Measurements from ENCODE around the gene ICOSLG. TPM values are rescaled to one million over a fixed set of nuclear protein-coding genes. Genes with fewer than 3 reads are reported as not detected.

Gene ICOSLG
- polyA plus RNA-seq, 1 experiment: 1.3 TPM

GRCh38 chr21:44269090-44269489, 28.3 kb upstream of the ICOSLG start:
- Histone ChIP-seq H3K27me3 (ENCODE audit: control insufficient read depth, insufficient read depth, low read length) (no peaks in the 10 kb centered on the region), H3K4me3 (ENCODE audit: low read depth, low read length) (no peak overlapping the region), H3K36me3 (ENCODE audit: control insufficient read depth, insufficient read depth, low read length) (no peaks in the 10 kb centered on the region)
- ChIA-PET POLR2A (no interaction called here), CTCF (interaction anchor here (1.4 to 1.5 kb wide), 3 partner anchors 10 to 29 kb away, joined by 3 to 5 read pairs (median 3); no protein-coding TSS in a partner anchor)
- no peak for TF ChIP-seq CTCF (IDR thresholded peaks at IDR 0.05; ENCODE audit: insufficient read depth, low read depth, low read length)
- no peak for DNase-seq (ENCODE audit: low read depth)

- Histone ChIP-seq H3K4me3 (ENCODE audit: low read depth, low read length) (no peak overlapping the region), H3K27me3 (ENCODE audit: control insufficient read depth, insufficient read depth, low read length) (no peaks in the 10 kb centered on the region), H3K36me3 (ENCODE audit: control insufficient read depth, insufficient read depth, low read length) (no peaks in the 10 kb centered on the region)
- DNase-seq (ENCODE audit: low read depth): no peak
- ChIA-PET POLR2A (no interaction called here), CTCF (interaction anchor here (1.4 to 1.5 kb wide), 2 partner anchors 9 to 30 kb away, joined by 3 to 5 read pairs; no protein-coding TSS in a partner anchor)
- TF ChIP-seq CTCF (IDR thresholded peaks at IDR 0.05; ENCODE audit: insufficient read depth, low read depth, low read length): 0 out of 2 replicates have a peak, but pooled peaks have one; percentile 25
These were observed 27.0 kb upstream of the ICOSLG start for GRCh38 chr21:44267655-44268142.

GRCh38 chr21:44265734-44266270, 25.1 kb upstream of the ICOSLG start:
- no peak for TF ChIP-seq CTCF (IDR thresholded peaks at IDR 0.05; ENCODE audit: insufficient read depth, low read depth, low read length)
- Histone ChIP-seq H3K4me3 (ENCODE audit: low read depth, low read length) (no peak overlapping the region), H3K27me3 (ENCODE audit: control insufficient read depth, insufficient read depth, low read length) (no peaks in the 10 kb centered on the region), H3K36me3 (ENCODE audit: control insufficient read depth, insufficient read depth, low read length) (no peaks in the 10 kb centered on the region)
- ChIA-PET CTCF (no interaction called here), POLR2A (no interaction called here)
- DNase-seq (ENCODE audit: low read depth): no peak

GRCh38 chr21:44263768-44264167, 23.0 kb upstream of the ICOSLG start:
- POLR2A ChIA-PET: no interaction called here
- Histone ChIP-seq H3K27me3 (ENCODE audit: control insufficient read depth, insufficient read depth, low read length) (no peaks in the 10 kb centered on the region), H3K4me3 (ENCODE audit: low read depth, low read length) (no peak overlapping the region), H3K36me3 (ENCODE audit: control insufficient read depth, insufficient read depth, low read length) (no peaks in the 10 kb centered on the region)
- no peak for DNase-seq (ENCODE audit: low read depth)
- CTCF ChIA-PET: no interaction called here
- TF ChIP-seq CTCF (IDR thresholded peaks at IDR 0.05; ENCODE audit: insufficient read depth, low read depth, low read length): no peak

GRCh38 chr21:44263221-44263760, 22.5 kb upstream of the ICOSLG start:
- no peak overlapping the region for H3K4me3 ChIP-seq (ENCODE audit: low read depth, low read length)
- no peak for TF ChIP-seq CTCF (IDR thresholded peaks at IDR 0.05; ENCODE audit: insufficient read depth, low read depth, low read length)
- CTCF ChIA-PET: no interaction called here
- H3K27me3 ChIP-seq (ENCODE audit: control insufficient read depth, insufficient read depth, low read length): no peaks in the 10 kb centered on the region
- DNase-seq (ENCODE audit: low read depth): no peak
- POLR2A ChIA-PET: no interaction called here
- H3K36me3 ChIP-seq (ENCODE audit: control insufficient read depth, insufficient read depth, low read length): no peaks in the 10 kb centered on the region

Measured in BJ (cell line).